COR-L47 (cell line): ENCODE measurements around the gene BATF3.
A peak's percentile ranks its signal among the peaks of the same experiment; 100 is the strongest.

Source experiments
- DNase-seq: peaks from one replicate; lab custom pipeline; 2025; lab: John Stamatoyannopoulos, UW

Gene BATF3

GRCh38 chr1:212703991-212704564 is 4.4 kb upstream of the BATF3 start:
- DNase-seq: no peak

- DNase-seq: no peak
These were observed 3.0 kb upstream of the BATF3 start for GRCh38 chr1:212702672-212703071.

- DNase-seq: no peak
These were observed 2.3 kb upstream of the BATF3 start for GRCh38 chr1:212701910-212702309.

GRCh38 chr1:212700892-212701819 is 1.5 kb upstream of the BATF3 start:
- no peak for DNase-seq

- peak; percentile 2 for DNase-seq
These were observed 717 bp upstream of the BATF3 start for GRCh38 chr1:212700223-212700891.

GRCh38 chr1:212699104-212699624 is 476 bp downstream of the BATF3 start:
- peak; percentile 45 for DNase-seq

- no peak for DNase-seq
These were observed 1.1 kb downstream of the BATF3 start for GRCh38 chr1:212698467-212699103.

- no peak for DNase-seq
These were observed 2.8 kb downstream of the BATF3 start for GRCh38 chr1:212696721-212697331.

GRCh38 chr1:212692774-212693644 is 6.6 kb downstream of the BATF3 start:
- no peak for DNase-seq

GRCh38 chr1:212691561-212692071 is 8.0 kb downstream of the BATF3 start:
- DNase-seq: no peak

GRCh38 chr1:212690816-212691403 is 8.7 kb downstream of the BATF3 start:
- no peak for DNase-seq

GRCh38 chr1:212689758-212690529 is 9.7 kb downstream of the BATF3 start:
- no peak for DNase-seq

- no peak for DNase-seq
These were observed 10.4 kb downstream of the BATF3 start for GRCh38 chr1:212689196-212689725.

- DNase-seq: no peak
These were observed 11.1 kb downstream of the BATF3 start for GRCh38 chr1:212688341-212689047.

GRCh38 chr1:212687811-212688210 is 11.8 kb downstream of the BATF3 start:
- no peak for DNase-seq

- no peak for DNase-seq
These were observed 13.0 kb downstream of the BATF3 start for GRCh38 chr1:212686591-212686990.

GRCh38 chr1:212686069-212686468 is 13.6 kb downstream of the BATF3 start:
- DNase-seq: no peak

GRCh38 chr1:212685429-212685828 is 14.2 kb downstream of the BATF3 start:
- DNase-seq: no peak
